Ovary (tissue), 9 donors: ENCODE results near the gene HYAL3. TPM values are rescaled to one million over a fixed set of nuclear protein-coding genes. Genes with fewer than 3 reads are reported as not detected.

ENCODE experiments used
- DNase-seq, 5 donors: peaks; one replicate each; pipeline ENCODE4 v3.0.0-alpha.2; 2019 to 2020
- H3K27ac ChIP-seq, 2 donors: fragments of 200-600 bp; one replicate each; pipeline versions ENCODE4 v1.5.1 to v1.8.0; 2019 to 2022
- H3K27me3 ChIP-seq: fragments of 200-600 bp; one replicate; pipeline ENCODE4 v1.8.0; 2022
- H3K36me3 ChIP-seq: fragments of 200-600 bp; sonication (generic); one replicate; pipeline ENCODE4 v1.5.1; 2019
- H3K4me1 ChIP-seq: one replicate; pipeline ENCODE4 v1.8.1; 2013; ENCODE audit warnings: mild to moderate bottlenecking, moderate library complexity; ENCODE audit not compliant: insufficient read depth
- H3K4me3 ChIP-seq: fragments of 200-600 bp; sonication (generic); one replicate; pipeline ENCODE4 v1.5.1; 2017
- H3K9me3 ChIP-seq, 2 donors: fragments of 200-600 bp in 1 of 2; sonication (generic) in 1 of 2; one replicate each; pipeline versions ENCODE4 v1.5.1 to v1.8.1; 2013 to 2019; ENCODE audit warnings: mild to moderate bottlenecking in 1 of 2, moderate library complexity in 1 of 2
- EP300 ChIP-seq: sonication (generic); formaldehyde crosslinking; IDR thresholded peaks from one replicate; pipeline ENCODE4 v1.6.1; 2017; ENCODE audit warnings: antibody characterized with exemption
- POLR2A ChIP-seq: fragments of 450-650 bp; IDR thresholded peaks from one replicate; pipeline ENCODE4 v1.6.1; 2017; ENCODE audit warnings: antibody characterized with exemption, mild to moderate bottlenecking, moderate library complexity
- WGBS, 3 donors: extraction: QIAGEN DNeasy Blood & Tissue Kit in 1 of 3; methylation state at CpG; one replicate each; pipeline versions ENCODE4 v1.1.5 to v1.1.7; 2013 to 2017; 5-methylcytosine and 5-hydroxymethylcytosine counted together
- intact Hi-C, 4 donors: fragments of 100-400 bp; cut with DNase I; formaldehyde crosslinking; loops; one replicate each; pipeline versions ENCODE4 v1.11.0 to v1.15.1; 2022 to 2023
- polyA plus RNA-seq, 2 donors: library from polyadenylated mRNA; stranded (reverse); fragments of 200-250 nt in 1 of 2; fragments of 350-450 nt in 1 of 2; fragmentation: Illumina TruSeq in 1 of 2; extraction: RNeasy Lipid Tissue Mini Kit (QIAGEN cat#74804) in 1 of 2; gene quantifications; one replicate each; pipeline ENCODE4 v1.2.3, GENCODE V29; 2013 to 2014
- total RNA-seq, 7 donors: library from RNA; depleted of rRNA in 2 of 7; stranded (reverse); fragments of >200 nt in 2 of 7; fragmentation: NEBNext Ultra II Directional in 3 of 7; extraction: Animal tissue kit (Norgen Biotek cat#: 25700) in 3 of 7; gene quantifications; one replicate each; pipeline versions ENCODE4 v1.1.0 to v1.2.4, GENCODE V29; 2016 to 2023
- TF ChIP-seq, protein P1 (sequence below), 3 donors: fragments of 450-650 bp in 2 of 3; fragments of 200-600 bp in 1 of 3; IDR thresholded peaks; one replicate each; pipeline versions ENCODE4 v1.5.1 to v1.8.0; 2016 to 2022; ENCODE audit warnings: antibody characterized with exemption in 3 of 3, mild to moderate bottlenecking in 1 of 3
- donor health status: DM: no; HTN: no; CAD: no; lungs with moderate emphysema.
- donor health status: DM: no; HTN: no; CAD: no.
- donor health status: Bipolar disorder and iron deficiency.
- donor health status: DM: yes; HTN: yes; CAD: no.
- donor health status: DM: no; HTN: no; CAD: no.
- donor health status: DM: yes; HTN: yes; CAD: no.

HYAL3 gene
- total and polyA plus RNA-seq, 9 donors = 0.58 to 4.3 (median 1.9) TPM

DNA sequence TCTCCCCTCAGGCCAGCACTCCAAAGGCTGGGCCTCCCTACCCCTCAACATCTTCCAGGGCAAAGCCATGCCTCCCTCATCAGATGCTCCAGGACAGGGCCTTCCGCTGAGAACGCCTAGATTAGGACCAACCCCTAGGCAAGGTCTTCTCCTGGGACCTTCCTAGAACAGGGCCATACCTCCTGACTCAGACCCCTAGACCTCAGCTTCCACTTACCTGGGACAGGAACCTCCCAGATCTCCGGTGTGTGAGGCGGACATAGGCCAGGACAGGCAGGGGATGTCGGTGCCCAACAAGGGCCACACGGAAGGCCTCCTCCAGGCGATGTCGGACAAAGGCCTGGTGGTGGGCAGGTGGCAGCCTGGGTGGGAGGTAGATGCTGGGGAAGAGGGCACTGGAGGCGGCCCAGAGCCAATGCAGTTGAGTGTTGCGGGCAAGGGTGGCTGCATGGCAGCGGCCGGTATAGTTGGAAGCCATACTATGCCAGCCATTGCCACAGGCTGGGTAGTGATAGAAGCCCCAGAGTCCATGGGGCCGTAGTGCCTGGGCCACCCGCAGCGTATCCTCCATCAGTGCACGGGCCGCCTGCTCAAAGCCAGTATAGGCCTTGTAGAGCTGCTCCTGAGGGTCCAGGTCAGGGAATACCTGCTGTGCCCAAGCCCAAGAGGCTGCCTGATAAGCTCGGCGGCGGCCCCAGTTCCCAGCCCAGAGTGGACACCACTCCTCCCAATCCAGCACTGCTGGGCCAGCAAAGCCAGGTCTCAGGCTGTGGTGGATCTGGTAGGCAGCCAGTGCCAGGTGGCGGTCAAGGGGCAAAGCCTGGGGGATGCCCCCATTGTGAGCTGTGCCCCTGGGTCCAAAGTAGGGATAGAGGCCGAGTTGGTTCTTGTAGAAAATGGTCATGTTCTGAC is 4.5 kb downstream of the HYAL3 start:
- WGBS, 3 donors = 82 to 88% (median 87%) methylated on average over 21 to 22 of the region's 22 CpGs
- Histone ChIP-seq H3K27ac (no peak overlapping the region), H3K9me3 (no peaks in the 10 kb centered on the region), H3K4me3 (no peak overlapping the region), H3K27me3 (no peaks in the 10 kb centered on the region), H3K36me3 (no peaks in the 10 kb centered on the region), H3K4me1 (peaks cover 9% of the 10 kb centered on the region)
- DNase-seq = no peak
- TF ChIP-seq POLR2A (no peak), EP300 (no peak)
- TF ChIP-seq, protein P1, sequence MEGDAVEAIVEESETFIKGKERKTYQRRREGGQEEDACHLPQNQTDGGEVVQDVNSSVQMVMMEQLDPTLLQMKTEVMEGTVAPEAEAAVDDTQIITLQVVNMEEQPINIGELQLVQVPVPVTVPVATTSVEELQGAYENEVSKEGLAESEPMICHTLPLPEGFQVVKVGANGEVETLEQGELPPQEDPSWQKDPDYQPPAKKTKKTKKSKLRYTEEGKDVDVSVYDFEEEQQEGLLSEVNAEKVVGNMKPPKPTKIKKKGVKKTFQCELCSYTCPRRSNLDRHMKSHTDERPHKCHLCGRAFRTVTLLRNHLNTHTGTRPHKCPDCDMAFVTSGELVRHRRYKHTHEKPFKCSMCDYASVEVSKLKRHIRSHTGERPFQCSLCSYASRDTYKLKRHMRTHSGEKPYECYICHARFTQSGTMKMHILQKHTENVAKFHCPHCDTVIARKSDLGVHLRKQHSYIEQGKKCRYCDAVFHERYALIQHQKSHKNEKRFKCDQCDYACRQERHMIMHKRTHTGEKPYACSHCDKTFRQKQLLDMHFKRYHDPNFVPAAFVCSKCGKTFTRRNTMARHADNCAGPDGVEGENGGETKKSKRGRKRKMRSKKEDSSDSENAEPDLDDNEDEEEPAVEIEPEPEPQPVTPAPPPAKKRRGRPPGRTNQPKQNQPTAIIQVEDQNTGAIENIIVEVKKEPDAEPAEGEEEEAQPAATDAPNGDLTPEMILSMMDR (IDR thresholded peaks at IDR 0.05) = no peak
- intact Hi-C loops = no loop called here

DNA sequence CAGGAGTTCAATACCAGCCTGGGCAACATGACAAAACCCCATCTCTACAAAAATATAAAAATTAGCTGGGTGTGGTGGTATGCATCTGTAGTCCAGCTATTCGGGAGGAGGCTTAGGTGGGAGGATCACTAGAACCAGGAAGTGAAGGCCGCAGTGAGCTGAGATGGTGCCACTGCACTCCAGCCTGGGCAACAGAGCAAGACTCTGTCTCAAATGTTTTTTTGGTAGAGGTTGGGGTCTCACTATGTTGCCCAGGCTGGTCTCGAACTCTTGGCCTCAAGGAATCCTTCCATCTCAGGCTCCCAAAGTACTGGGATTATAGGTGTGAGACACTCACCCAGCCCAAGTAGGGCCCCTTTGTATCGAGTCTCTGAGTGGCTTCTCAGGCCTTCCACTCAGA is 5.1 kb downstream of the HYAL3 start:
- intact Hi-C loops = no loop called here
- TF ChIP-seq POLR2A (no peak), EP300 (no peak)
- TF ChIP-seq, protein P1 (IDR thresholded peaks at IDR 0.05) = no peak
- Histone ChIP-seq H3K4me1 (peaks cover 9% of the 10 kb centered on the region), H3K36me3 (no peaks in the 10 kb centered on the region), H3K27me3 (no peaks in the 10 kb centered on the region), H3K9me3 (no peaks in the 10 kb centered on the region), H3K4me3 (no peak overlapping the region), H3K27ac (no peak overlapping the region)
- whole genome bisulfite sequencing, 3 donors = 76 to 81% (median 81%) methylated on average over 4 of the region's 4 CpGs
- no peak for DNase-seq

DNA sequence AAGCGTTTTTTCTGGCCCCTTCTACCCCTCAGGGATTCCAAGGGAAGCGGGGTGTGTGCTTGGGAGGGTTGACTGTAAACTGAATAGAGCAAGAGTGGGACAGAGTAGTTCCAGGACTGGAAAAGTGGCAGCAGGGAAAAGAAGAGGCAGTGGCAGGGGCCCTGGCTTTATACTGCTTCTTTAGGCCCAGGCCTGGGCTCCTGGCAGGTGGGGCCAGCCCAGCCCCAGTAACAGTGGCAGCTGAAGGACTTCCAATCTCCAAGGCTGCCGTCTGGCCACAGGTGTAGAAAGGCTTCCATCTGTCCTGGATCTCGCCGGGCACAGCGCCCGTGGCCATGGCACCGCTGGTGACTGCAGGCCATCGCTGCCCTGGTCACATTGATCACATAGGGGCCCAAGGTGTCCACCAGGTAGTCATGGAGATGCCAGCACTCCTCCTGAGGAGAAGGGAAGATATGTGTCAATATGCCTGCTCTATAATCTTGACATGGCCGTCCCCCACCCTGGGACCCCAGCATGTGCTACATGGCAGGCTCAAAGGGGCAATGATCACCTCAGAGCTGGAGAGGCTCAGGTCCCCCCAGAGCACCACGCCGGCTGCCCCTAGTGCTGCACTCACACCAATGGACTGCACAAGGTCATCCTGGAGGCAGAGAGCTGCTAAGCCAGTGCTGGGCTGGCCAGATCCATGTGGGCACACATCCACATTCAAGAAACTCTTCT is 6.0 kb downstream of the HYAL3 start:
- TF ChIP-seq POLR2A (no peak), EP300 (no peak)
- TF ChIP-seq, protein P1 (IDR thresholded peaks at IDR 0.05) = no peak
- peaks cover 7% of the 10 kb centered on the region for H3K4me1 ChIP-seq
- intact Hi-C loops = no loop called here
- no peaks in the 10 kb centered on the region for H3K9me3 ChIP-seq
- 72 to 76% (median 73%) methylated on average over 12 of the region's 12 CpGs for WGBS, 3 donors
- H3K27ac ChIP-seq = no peak overlapping the region
- peak in 3 of 5 donors; percentile 54 to 62 (median 60) for DNase-seq
- H3K27me3 ChIP-seq = no peaks in the 10 kb centered on the region
- H3K4me3 ChIP-seq = peak overlapping the region; percentile 32
- H3K36me3 ChIP-seq = no peaks in the 10 kb centered on the region

DNA sequence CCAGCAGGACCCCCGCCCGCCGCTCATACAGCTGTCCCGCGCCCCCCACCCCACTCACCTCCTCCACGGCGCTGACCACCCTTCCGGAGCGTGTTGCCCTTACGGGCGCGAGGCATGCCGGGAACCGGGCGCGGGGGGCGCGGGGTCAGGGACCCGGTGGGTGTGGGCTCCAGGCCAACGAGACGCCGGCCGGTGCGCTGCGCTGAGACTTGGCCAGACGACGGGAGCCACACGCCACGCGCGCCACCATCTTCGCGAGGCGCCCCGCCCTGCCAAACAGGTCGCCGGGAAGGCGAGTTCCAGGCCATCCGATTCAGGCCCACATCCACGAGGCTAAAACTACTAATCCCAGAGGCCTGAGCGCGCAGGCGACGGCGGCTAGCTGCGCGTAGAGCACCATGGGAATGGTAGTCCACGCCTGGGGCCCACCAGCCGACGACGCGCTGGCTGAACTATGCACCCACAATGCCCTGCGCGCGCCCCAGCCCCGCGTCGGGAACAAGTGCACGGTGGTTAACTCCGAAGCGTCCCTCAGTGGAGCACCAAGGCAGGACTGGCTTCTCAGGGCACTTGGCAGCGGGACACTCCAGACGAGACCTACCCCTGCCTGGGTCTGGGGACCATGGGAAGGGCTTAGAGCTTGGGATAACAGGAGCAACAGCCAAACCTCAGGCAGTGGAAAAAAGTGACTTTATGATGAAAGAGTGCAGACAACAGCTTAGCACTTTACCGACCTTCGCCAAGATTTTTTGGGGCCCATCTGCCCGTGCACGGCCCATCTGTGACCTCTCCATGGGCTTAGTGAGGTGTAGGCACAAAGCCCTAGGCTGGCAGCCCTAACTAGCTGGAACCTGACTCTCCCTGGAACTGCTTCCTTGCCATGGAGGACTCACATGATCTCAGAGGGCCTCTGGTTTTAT is 6.8 kb downstream of the HYAL3 start, which contains the start of gene IFRD2:
Gene IFRD2, minus strand, starts transcription at position 271 of the 920 bp plus-strand sequence. Its CDS starts 155 bp downstream, at position 116.
- no peaks in the 10 kb centered on the region for H3K36me3 ChIP-seq
- no peak for TF ChIP-seq EP300
- TF ChIP-seq POLR2A = peak; percentile 79
- TF ChIP-seq, protein P1 (IDR thresholded peaks at IDR 0.05) = peak in 1 of 3 donors; percentile 14
- H3K27me3 ChIP-seq = no peaks in the 10 kb centered on the region
- H3K4me3 ChIP-seq = peak within 1 kb of the TSS; percentile 67
- intact Hi-C loops = no loop called here
- H3K27ac ChIP-seq = peak within 1 kb of the TSS; percentile 4 to 53
- no peaks in the 10 kb centered on the region for H3K9me3 ChIP-seq
- peaks cover 6% of the 10 kb centered on the region for H3K4me1 ChIP-seq
- 1 to 2% (median 1%) methylated on average over 35 to 67 of the region's 67 CpGs for WGBS, 3 donors
- peak; percentile 95 to 97 (median 95) for DNase-seq
